SK-N-SH (cell line): ENCODE measurements around the gene VCAN. TPM values are rescaled to one million over a fixed set of nuclear protein-coding genes. Genes with fewer than 3 reads are reported as not detected.

ENCODE experiments used
- CTCF ChIA-PET: fragments of 300-600, 350-600 bp; formaldehyde crosslinking; extraction: SDS; loops from one replicate; lab custom pipeline; 2021; lab: Yijun Ruan, JAX
- POLR2A ChIA-PET: fragments of 350-600 bp; sonication (Branson Sonifier 250); formaldehyde crosslinking; extraction: SDS; loops from one replicate; lab custom pipeline; 2020; ENCODE audit warnings: antibody characterized with exemption, inconsistent platforms; lab: Yijun Ruan, JAX
- DNase-seq: peaks from one replicate; pipeline ENCODE4 v3.0.0; 2012
- H2AFZ ChIP-seq: fragments of 200-600 bp; sonication (generic); 2 replicates; pipeline ENCODE4 v1.8.1; 2016; ENCODE audit warnings: antibody characterized with exemption, mild to moderate bottlenecking, low read depth
- H3F3A ChIP-seq: fragments of 200-600 bp; sonication (generic); replicated peaks from 2 replicates; pipeline ENCODE3; 2016; ENCODE audit warnings: antibody characterized with exemption, mild to moderate bottlenecking; ENCODE audit not compliant: insufficient read depth
- H3K27ac ChIP-seq, 2 experiments: fragments of 200-500 bp in 1 of 2; fragments of 200-600 bp in 1 of 2; sonication (Bioruptor generic) in 1 of 2; sonication (generic), shearing (Covaris generic) in 1 of 2; 2 replicates each; pipeline versions ENCODE4 v1.5.1 to v1.6.1; 2014 to 2016; ENCODE audit warnings: low read depth in 2 of 2, inconsistent platforms in 1 of 2, low read length in 1 of 2, mild to moderate bottlenecking in 1 of 2, mixed read lengths in 1 of 2
- H3K27me3 ChIP-seq: fragments of 200-600 bp; sonication (generic), shearing (Covaris generic); 2 replicates; pipeline ENCODE4 v1.6.1; 2016; ENCODE audit warnings: mixed run types; ENCODE audit not compliant: insufficient read depth
- H3K36me3 ChIP-seq, 2 experiments: fragments of 200-500 bp in 1 of 2; fragments of 200-600 bp in 1 of 2; sonication (Bioruptor generic) in 1 of 2; sonication (generic) in 1 of 2; replicated peaks in 1 of 2; 2 replicates each; pipeline versions ENCODE3 to v1.5.1; 2014 to 2016; ENCODE audit warnings: low read length in 1 of 2, mild to moderate bottlenecking in 1 of 2; ENCODE audit not compliant: insufficient read depth in 2 of 2, control insufficient read depth in 1 of 2
- H3K4me1 ChIP-seq, 2 experiments: fragments of 200-500 bp in 1 of 2; fragments of 200-600 bp in 1 of 2; sonication (Bioruptor generic) in 1 of 2; sonication (generic), shearing (Covaris generic) in 1 of 2; 2 replicates each; pipeline versions ENCODE4 v1.5.1 to v1.6.1; 2014 to 2016; ENCODE audit warnings: low read depth in 1 of 2, low read length in 1 of 2, mixed run types in 1 of 2; ENCODE audit not compliant: insufficient read depth in 2 of 2, control insufficient read depth in 1 of 2
- H3K4me2 ChIP-seq: fragments of 200-600 bp; sonication (generic), shearing (Covaris generic); 2 replicates; pipeline ENCODE4 v1.6.1; 2017; ENCODE audit warnings: mixed run types
- H3K4me3 ChIP-seq, 2 experiments: fragments of 200-500 bp in 1 of 2; fragments of 200-600 bp in 1 of 2; sonication (Bioruptor generic) in 1 of 2; sonication (generic), shearing (Covaris generic) in 1 of 2; 2 replicates each; pipeline versions ENCODE4 v1.5.1 to v1.8.1; 2014 to 2016; ENCODE audit warnings: low read depth in 2 of 2, inconsistent platforms in 1 of 2, low read length in 1 of 2, mild to moderate bottlenecking in 1 of 2, mixed read lengths in 1 of 2, moderate library complexity in 1 of 2
- H3K79me2 ChIP-seq: fragments of 200-600 bp; sonication (generic); 2 replicates; pipeline ENCODE4 v1.8.1; 2017; ENCODE audit warnings: mild to moderate bottlenecking; ENCODE audit not compliant: insufficient read depth
- H3K9ac ChIP-seq: fragments of 200-600 bp; sonication (generic); 2 replicates; pipeline ENCODE4 v1.6.1; 2017; ENCODE audit warnings: mixed run types
- H3K9me2 ChIP-seq: fragments of 200-600 bp; sonication (generic); 2 replicates; pipeline ENCODE4 v1.6.1; 2017; ENCODE audit warnings: mixed run types
- H3K9me3 ChIP-seq: fragments of 200-600 bp; sonication (generic); 2 replicates; pipeline ENCODE4 v1.6.1; 2017; ENCODE audit warnings: mixed run types, mild to moderate bottlenecking, moderate library complexity
- H4K20me1 ChIP-seq: fragments of 200-600 bp; sonication (generic); 2 replicates; pipeline ENCODE4 v1.6.1; 2017; ENCODE audit warnings: mild to moderate bottlenecking, mixed run types; ENCODE audit not compliant: insufficient read depth
- CHD2 ChIP-seq: fragments of 150-350 bp; IDR thresholded peaks from 2 replicates; pipeline ENCODE4 v1.6.1; 2018; ENCODE audit warnings: low read length; ENCODE audit not compliant: partially characterized antibody
- EZH2phosphoT487 ChIP-seq: fragments of 200-600 bp; sonication (generic); IDR thresholded peaks from 2 replicates; pipeline ENCODE4 v1.6.1; 2017; ENCODE audit warnings: low read depth, mixed run types, mild to moderate bottlenecking, antibody characterized with exemption, moderate library complexity, borderline replicate concordance
- FOSL2 ChIP-seq: IDR thresholded peaks from 2 replicates; pipeline ENCODE4 v1.4.0; 2012; ENCODE audit warnings: low read depth, mild to moderate bottlenecking, moderate library complexity, borderline replicate concordance
- FOXM1 ChIP-seq: IDR thresholded peaks from 2 replicates; pipeline ENCODE4 v1.4.0; 2012; ENCODE audit warnings: low read depth, mild to moderate bottlenecking
- GABPA ChIP-seq: IDR thresholded peaks from 2 replicates; pipeline ENCODE4 v1.4.0; 2012; ENCODE audit warnings: low read depth, mild to moderate bottlenecking
- IRF3 ChIP-seq: fragments of 150-350 bp; IDR thresholded peaks from 2 replicates; pipeline ENCODE4 v1.6.1; 2016; ENCODE audit warnings: mild to moderate bottlenecking, low read depth, low read length
- JUND ChIP-seq: IDR thresholded peaks from 2 replicates; pipeline ENCODE4 v1.4.0; 2012
- MEF2A ChIP-seq: IDR thresholded peaks from 2 replicates; pipeline ENCODE4 v1.4.0; 2012; ENCODE audit warnings: low read depth, borderline replicate concordance
- MXI1 ChIP-seq: IDR thresholded peaks from 2 replicates; pipeline ENCODE4 v1.6.1; 2012; ENCODE audit warnings: mild to moderate bottlenecking, low read depth, low read length, improper control_type of control experiment
- RXRA ChIP-seq: IDR thresholded peaks from 2 replicates; pipeline ENCODE4 v1.4.0; 2012; ENCODE audit warnings: low read depth, mild to moderate bottlenecking, borderline replicate concordance
- TAF1 ChIP-seq: IDR thresholded peaks from 2 replicates; pipeline ENCODE4 v1.6.1; 2012; ENCODE audit warnings: low read depth, mild to moderate bottlenecking, low read length, moderate library complexity, borderline replicate concordance
- TEAD4 ChIP-seq: IDR thresholded peaks from 2 replicates; pipeline ENCODE4 v1.4.0; 2012; ENCODE audit warnings: mild to moderate bottlenecking, borderline replicate concordance; ENCODE audit not compliant: insufficient read depth
- USF1 ChIP-seq: IDR thresholded peaks from 2 replicates; pipeline ENCODE4 v1.4.0; 2012; ENCODE audit warnings: low read depth, borderline replicate concordance
- YY1 ChIP-seq: IDR thresholded peaks from 2 replicates; pipeline ENCODE4 v1.4.0; 2012; ENCODE audit warnings: low read depth, mild to moderate bottlenecking
- ZBTB33 ChIP-seq: IDR thresholded peaks from 2 replicates; pipeline ENCODE4 v1.4.0; 2012; ENCODE audit warnings: low read depth, borderline replicate concordance
- WGBS: methylation state at CpG from one replicate; pipeline ENCODE4 v1.1.6; 2017; ENCODE audit warnings: low lambda C conversion rate; 5-methylcytosine and 5-hydroxymethylcytosine counted together
- polyA plus RNA-seq, 3 experiments: library from polyadenylated mRNA; depleted of rRNA; stranded (reverse); fragments of >200 nt; gene quantifications; 2 replicates each; pipeline ENCODE4 v1.2.3, GENCODE V29; 2012

Gene VCAN
- polyA plus RNA-seq, 1 of the 3 experiments (the other 2 are of a cell fraction), result 142 TPM

GRCh38 chr5:83450183-83450966 is 21.2 kb upstream of the VCAN start:
- H3K9me3 ChIP-seq, result peaks cover 12% of the 10 kb centered on the region; the same call in 1 of the 2 replicates
- H3K36me3 ChIP-seq, result no peaks in the 10 kb centered on the region
- no peaks in the 10 kb centered on the region; a peak in 1 of 4 replicates for H3K4me1 ChIP-seq
- WGBS, result 61% methylated on average over 4 of the region's 4 CpGs
- H4K20me1 ChIP-seq, result no peaks in the 10 kb centered on the region
- H3F3A ChIP-seq, result no peaks in the 10 kb centered on the region
- CTCF ChIA-PET, result no interaction called here
- H3K9me2 ChIP-seq, result no peaks in the 10 kb centered on the region
- no peak overlapping the region for H3K27ac ChIP-seq
- no peak overlapping the region for H3K4me3 ChIP-seq
- H3K79me2 ChIP-seq, result no peaks in the 10 kb centered on the region
- H3K27me3 ChIP-seq, result no peaks in the 10 kb centered on the region
- no peak overlapping the region for H2AFZ ChIP-seq
- no peak for DNase-seq
- TF ChIP-seq ZBTB33 (no peak), FOXM1 (no peak)
- TF ChIP-seq, all 33 proteins: peak for 0
- Histone ChIP-seq H3K4me2 (no peak overlapping the region), H3K9ac (no peak overlapping the region)
- POLR2A ChIA-PET, result no interaction called here

- H3K9me2 ChIP-seq, result no peaks in the 10 kb centered on the region
- POLR2A ChIA-PET, result no interaction called here
- H3K4me2 ChIP-seq, result no peak overlapping the region
- H4K20me1 ChIP-seq, result no peaks in the 10 kb centered on the region
- H3K9me3 ChIP-seq, result peaks cover 12% of the 10 kb centered on the region; the same call in 1 of the 2 replicates
- no peaks in the 10 kb centered on the region for H3K27me3 ChIP-seq
- no peak overlapping the region for H3K27ac ChIP-seq
- H3F3A ChIP-seq, result no peaks in the 10 kb centered on the region
- CTCF ChIA-PET, result interaction anchor here (1.0 kb wide), 1 partner anchor 13 kb away, joined by 3 read pairs; no protein-coding TSS in a partner anchor
- TF ChIP-seq EZH2phosphoT487 (no peak), TEAD4 (no peak), IRF3 (no peak)
- H3K36me3 ChIP-seq, result no peaks in the 10 kb centered on the region
- H2AFZ ChIP-seq, result no peak overlapping the region
- H3K4me3 ChIP-seq, result no peak overlapping the region
- no peaks in the 10 kb centered on the region; a peak in 1 of 4 replicates for H3K4me1 ChIP-seq
- H3K79me2 ChIP-seq, result no peaks in the 10 kb centered on the region
- no peak for DNase-seq
- no peak overlapping the region for H3K9ac ChIP-seq
Observed at GRCh38 chr5:83450967-83451248, 20.6 kb upstream of the VCAN start.

- Histone ChIP-seq H3K4me2 (no peak overlapping the region), H2AFZ (no peak overlapping the region), H3K27ac (no peak overlapping the region), H3K9me3 (peaks cover 12% of the 10 kb centered on the region; the same call in 1 of the 2 replicates), H3K36me3 (no peaks in the 10 kb centered on the region), H3K4me1 (no peaks in the 10 kb centered on the region; a peak in 1 of 4 replicates), H4K20me1 (no peaks in the 10 kb centered on the region), H3K27me3 (no peaks in the 10 kb centered on the region), H3K4me3 (no peak overlapping the region), H3K9me2 (no peaks in the 10 kb centered on the region), H3K9ac (no peak overlapping the region), H3F3A (no peaks in the 10 kb centered on the region), H3K79me2 (no peaks in the 10 kb centered on the region)
- ChIA-PET POLR2A (no interaction called here), CTCF (interaction anchor here (1.0 to 1.2 kb wide), 2 partner anchors 14 to 22 kb away, joined by 3 to 4 read pairs; no protein-coding TSS in a partner anchor)
- no peak for DNase-seq
- TF ChIP-seq CHD2, result no peak
- no peak for TF ChIP-seq JUND
- TF ChIP-seq GABPA, result no peak
- TF ChIP-seq YY1, result no peak
- TF ChIP-seq RXRA, result no peak
- no peak for TF ChIP-seq TEAD4
- no peak for TF ChIP-seq MXI1
- TF ChIP-seq MEF2A, result no peak
- TF ChIP-seq FOSL2, result no peak
- TF ChIP-seq USF1, result no peak
- no peak for TF ChIP-seq ZBTB33
- TF ChIP-seq TAF1, result no peak
Observed at GRCh38 chr5:83451955-83452354, 19.6 kb upstream of the VCAN start.
